ENCODE results near the gene RPS21.

RPS21 gene

DNA sequence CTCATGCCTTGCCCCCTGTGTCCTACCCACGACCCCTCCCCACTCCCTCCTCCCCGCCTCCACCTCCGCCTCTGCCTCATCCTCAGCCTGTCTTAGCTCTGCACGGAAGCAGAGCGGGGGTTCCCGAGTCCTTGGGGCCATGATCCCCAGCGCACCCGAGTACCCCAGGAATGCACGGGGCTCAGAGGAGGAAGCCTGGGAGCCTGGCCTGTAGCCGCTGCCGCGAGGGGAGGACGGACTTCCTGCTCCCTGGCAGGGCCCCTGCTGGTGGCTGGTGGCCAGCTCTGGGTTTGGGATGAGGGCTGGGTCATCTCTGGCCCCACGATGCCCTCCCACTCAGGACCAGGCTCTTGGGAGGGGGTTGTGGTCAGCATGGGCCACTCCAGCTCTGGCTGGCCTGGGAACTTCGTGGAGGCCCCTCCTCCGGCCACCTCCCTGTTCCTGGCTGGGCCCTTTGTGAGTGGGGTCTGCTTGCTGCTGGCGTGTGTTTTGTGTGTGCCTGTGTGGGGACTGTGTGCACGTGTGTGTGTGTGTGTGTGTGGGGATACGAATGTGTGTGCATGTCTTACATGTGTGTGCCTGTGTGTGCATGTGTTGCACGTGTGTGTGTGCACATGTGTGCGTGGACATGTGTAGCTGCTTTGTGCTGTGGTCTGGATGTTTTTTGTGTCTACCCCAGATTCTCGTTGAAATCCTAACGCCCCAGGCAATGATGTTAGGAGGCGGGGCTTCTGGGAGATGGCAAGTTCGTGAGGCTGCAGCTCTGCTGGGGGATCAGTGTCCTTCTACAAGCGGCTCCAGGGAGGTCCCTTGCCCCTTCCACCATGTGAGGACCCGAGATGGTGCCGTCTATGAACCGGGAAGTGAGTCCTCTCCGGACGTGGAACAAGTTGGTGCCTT, 41.7 kb downstream of the RPS21 start:
- DNase-seq, result no peak

DNA sequence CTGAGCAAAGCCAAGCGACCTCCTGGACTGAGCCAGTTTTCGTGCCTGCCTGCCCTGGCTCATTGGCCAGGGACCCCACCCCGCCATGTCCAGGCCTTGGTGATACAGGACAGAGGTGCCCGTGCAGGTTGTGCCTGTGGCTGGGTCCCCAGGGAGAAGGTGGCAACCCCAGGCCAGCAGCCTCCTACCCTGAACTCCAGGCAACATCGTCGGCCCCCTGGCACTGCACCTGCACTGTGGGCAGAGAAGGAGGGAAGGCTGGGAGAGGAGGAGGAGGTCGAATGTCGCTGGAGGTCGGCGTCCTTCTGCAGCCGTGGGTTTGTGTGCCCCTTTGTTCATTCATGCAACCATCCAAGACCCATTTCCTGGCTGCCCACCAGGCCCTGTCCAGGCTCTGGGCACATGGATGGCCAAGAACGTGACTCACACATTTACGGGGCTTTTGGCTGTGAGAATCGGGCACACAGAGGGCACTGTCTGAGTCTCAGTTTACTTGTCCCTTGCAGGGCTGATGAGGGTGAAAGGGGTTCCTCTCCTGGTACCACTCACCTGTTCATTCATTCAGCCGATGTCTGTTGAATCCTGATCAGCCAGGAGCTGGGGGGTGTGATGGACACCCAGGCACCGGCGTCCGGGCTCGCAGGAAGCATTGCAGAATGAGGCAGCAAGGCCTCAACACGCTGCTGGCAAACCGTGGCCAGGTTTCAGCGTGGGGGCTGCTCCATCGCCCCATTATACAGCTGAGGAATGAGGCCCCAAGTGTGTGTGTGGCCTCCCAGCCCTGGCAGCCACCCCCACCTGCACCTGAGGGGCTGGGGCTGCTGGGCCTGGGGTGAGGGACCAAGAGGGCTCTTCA, 42.8 kb downstream of the RPS21 start:
- DNase-seq, result no peak

DNA sequence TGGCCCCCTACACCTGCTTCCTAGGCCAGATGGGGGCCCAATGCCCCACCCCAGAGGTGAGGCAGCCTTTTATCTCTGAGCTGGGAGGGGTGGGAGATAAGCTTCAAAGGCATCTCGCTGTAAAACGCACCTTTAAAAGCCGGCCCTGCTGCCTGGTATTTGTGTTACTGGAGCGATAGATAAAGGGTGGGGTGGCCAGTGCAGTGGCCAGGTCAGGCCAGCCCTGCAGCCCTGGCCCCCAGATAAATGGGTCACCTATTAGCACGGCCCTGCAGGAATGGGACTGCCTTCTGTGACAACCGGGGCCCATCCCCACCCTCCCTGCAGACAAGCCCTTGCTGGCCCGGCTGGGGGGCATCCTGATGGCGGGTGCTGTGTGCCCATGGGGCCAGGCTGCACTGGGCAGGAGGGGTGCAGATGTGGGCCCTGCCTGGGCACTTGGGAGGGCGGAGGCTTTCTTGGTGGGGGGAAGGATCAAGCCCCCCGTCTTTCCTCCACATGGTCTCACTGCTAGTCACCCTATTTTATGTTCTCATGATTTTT, 43.5 kb downstream of the RPS21 start:
- DNase-seq, result no peak

DNA sequence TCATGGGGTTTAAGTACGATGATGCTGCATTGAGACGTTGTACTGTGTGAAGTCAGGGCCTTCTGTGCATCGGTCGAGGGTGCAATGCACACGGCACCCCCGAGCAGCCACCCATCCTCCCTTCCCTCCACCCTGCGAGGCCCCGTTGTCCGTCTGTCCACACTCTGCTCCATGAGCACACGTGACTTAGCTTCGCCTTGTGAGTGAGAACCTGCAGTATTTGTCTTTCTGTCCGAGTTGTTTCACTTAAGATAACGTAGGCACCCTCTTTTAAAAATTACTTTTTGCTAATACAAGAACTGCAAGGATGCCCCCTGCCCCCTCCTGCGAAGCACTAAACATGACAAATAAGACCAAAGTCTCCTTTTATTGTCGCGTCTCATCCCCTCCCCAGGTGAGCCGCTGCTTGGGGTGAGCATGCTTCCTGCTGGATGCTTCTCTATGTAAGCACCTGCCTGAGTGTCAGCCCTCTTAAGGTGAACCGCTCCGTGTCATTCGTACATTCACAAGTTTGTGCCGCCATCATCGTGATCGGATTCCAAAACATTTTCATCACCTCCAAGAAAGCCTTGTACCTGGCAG, 44.1 kb downstream of the RPS21 start:
- DNase-seq, result no peak

DNA sequence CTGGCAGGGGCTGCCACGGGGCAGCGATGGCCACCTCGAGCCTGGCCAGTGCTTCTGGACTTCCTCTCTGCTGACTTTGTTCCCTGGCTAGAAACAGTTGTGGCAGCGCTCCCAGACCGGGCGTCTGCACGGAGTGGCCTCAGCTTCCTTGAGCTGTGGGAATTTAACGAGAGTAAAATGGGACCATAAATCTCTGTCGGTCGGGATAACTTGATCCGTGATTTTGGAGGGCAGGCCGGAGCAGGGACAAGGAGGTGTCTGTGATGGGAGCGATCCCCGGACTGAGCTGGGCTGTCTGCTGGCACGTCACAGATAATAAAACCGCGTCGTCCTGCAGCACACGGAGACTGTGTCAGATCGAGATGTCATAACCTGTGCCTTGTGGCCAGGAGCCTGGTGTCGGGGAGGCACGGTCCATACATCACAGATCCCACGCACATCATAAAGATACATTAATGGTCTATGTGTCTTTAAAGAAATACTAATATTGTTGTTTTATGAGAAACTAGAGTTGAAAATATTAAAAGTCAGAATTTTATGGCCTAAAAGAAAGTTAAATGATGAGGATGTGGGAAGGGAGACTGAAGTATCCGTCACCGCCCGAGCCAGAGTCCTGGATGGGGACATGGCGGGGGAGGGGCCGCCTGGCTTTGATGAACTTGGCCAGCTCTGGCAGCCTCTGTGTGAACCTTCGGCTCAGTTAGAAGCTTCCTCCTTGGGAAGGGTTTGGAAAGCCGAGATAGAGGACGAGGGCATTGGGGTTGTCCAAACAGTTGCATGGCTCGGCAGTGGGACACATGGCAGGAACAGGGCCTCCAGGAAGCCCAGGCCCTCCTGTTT, 47.0 kb downstream of the RPS21 start:
- DNase-seq, result no peak

DNA sequence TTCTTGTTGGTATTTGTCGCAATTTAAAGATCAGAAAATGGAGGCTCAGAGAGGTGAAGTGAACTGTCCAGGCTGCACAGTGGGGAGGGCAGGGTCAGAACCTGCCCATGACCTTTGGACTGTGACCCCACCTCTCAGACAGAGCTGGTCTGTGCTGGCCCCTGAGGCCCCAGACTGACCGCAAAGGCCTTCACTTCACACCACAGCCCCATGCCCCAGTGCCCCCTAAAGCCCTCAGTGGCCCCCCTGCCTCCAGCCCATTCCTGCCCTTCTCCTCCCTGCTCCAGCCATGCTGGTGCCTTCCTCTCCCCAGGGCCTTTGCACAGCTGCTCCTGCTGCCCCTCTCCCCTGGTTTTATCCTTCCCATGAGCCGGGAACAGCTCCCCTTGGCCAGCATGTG, 49.8 kb downstream of the RPS21 start:
- DNase-seq, result no peak

DNA sequence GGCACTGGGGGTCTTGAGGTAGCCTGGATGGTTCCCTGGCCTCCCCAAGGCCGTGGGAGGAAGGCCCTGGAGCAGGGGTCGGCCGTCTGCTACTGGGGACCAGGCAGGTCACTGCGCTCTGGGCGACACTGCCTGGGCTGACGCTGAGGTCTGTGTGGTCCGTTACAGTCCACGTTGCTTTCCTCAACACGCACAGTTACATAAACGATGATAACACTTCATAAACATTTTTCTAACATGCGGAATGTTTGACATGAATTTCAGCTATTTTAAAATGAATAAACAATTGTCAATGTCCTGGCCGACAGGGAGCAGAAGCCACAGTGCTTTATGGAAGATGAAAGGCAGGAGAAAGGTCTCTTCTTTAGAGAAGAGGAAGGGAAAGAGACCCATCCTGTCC, 50.6 kb downstream of the RPS21 start:
- DNase-seq, result no peak

DNA sequence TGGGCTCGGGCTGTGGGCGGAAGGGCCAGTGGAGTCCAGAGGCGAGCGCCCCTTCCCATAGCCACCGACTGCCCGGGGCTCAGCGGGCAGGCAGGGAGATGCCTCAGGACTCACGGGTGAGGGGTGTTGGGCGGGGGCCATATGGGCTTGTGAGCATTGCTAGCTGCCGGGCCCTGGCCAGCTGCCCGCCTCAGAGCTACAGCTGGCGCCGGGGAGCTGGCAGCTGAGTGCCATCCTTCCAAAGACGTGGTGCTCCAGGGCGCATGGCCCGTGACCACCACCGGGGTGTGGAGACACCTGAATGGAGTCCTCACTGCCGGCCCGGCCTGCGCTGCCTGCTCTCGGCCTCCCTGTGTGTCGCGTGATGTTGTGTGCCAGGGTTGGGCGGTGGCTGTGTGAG, 51.0 kb downstream of the RPS21 start:
- no peak for DNase-seq

Measured in T-helper 9 cell (primary cell).